ENCODE measurements around the gene OSGIN1.
A peak's percentile ranks its signal among the peaks of the same experiment; 100 is the strongest.
"Not testable (repeated sequence)": the region's sequence is repeated elsewhere in the genome, so short reads cannot be mapped to it uniquely, and the experiment has no call there.

OSGIN1 gene

GRCh38 chr16:83942074-83942473, 11.0 kb upstream of the OSGIN1 start:
- DNase-seq (ENCODE audit: low spot score): no peak

GRCh38 chr16:83942815-83943515, 10.1 kb upstream of the OSGIN1 start:
- DNase-seq (ENCODE audit: low spot score): no peak

GRCh38 chr16:83943516-83944050, 9.5 kb upstream of the OSGIN1 start:
- DNase-seq (ENCODE audit: low spot score): no peak

DNA sequence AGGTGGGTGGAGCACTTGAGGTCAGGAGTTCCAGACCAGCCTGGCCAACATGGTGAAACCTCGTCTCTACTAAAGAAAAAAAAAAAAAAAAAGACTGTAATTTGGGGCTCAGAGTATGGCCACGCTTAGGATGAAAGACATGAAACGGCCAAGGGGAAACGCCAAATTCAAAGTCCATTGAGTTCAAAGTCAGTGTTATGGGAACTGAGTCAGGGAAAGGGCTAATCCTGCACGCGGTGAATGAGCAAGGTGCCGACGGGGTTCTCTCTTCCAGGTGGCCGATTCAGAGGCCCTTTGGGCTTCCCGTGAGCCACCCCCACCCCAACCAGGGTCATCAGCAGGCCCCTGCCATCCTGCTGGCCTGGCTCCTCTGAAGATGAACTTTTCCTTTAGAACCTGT, 7.5 kb upstream of the OSGIN1 start:
- DNase-seq (ENCODE audit: low spot score): no peak

DNA sequence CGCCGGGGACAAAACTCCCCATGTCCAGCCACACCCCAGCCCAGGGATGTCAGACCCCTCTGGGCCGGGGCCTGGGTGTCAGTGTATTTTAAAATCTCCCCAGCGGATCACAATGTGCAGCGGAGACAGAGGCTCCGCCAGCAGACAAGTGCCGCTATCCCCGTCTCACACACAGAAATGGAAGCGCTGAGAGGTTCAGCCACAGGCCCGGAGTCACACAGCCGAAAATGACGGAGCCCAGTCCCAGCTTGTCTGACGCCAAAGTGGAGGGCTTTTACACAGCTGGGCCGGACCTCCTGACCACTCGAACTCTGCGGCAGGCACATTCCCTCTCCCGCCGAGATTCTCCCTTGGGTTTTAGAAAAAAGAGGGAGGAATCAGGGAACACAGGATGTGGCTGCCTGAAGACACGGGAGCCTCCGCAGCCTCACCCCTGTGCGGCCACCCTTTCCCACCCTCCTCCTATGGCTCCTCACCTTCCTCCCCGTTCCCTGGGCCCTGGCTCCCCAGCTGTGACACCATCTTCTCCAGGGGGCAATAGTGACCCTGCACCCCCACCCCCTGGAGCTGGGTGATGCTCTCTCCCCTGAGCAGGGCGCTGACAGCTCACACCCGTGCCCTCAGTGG, 6.8 kb upstream of the OSGIN1 start:
- DNase-seq (ENCODE audit: low spot score): no peak

DNA sequence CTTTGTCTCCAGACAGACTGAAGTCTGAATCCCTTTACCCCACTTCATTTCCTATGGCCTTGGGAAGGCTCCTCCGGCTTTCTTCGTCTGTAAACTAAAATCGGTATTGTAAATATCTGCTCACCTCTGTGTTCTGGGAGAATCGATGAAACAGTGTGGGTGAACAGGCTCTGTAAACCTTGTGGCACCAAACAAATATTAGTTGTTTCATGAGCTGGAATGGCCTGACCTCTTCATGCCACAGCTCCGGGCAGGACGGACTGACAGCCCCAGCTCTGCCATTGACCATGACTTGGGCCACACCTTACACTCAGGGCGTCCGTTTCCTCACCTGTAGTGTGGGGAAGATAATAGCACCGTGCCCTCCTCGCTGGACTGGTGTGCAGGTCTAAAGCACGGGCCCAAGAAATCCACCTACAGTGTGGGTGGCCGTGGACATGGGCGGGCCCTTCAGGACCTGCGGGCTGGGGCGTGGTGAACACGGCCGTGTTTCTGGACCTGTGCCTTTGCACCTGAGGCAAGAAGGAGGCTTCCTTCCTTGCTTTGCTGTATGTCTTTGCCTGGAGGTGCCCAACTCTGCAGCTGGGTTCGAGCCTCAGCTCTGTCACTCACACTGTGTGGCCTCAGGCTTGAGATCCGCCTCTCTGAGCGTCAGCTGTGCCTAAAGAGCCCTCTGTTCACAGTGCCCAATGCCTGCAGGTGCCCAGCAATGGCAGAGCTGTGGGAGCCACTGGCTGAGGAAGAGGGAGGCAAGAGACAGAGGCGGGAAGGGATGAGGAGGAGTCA, 6.1 kb upstream of the OSGIN1 start:
- no peak for DNase-seq (ENCODE audit: low spot score)

DNA sequence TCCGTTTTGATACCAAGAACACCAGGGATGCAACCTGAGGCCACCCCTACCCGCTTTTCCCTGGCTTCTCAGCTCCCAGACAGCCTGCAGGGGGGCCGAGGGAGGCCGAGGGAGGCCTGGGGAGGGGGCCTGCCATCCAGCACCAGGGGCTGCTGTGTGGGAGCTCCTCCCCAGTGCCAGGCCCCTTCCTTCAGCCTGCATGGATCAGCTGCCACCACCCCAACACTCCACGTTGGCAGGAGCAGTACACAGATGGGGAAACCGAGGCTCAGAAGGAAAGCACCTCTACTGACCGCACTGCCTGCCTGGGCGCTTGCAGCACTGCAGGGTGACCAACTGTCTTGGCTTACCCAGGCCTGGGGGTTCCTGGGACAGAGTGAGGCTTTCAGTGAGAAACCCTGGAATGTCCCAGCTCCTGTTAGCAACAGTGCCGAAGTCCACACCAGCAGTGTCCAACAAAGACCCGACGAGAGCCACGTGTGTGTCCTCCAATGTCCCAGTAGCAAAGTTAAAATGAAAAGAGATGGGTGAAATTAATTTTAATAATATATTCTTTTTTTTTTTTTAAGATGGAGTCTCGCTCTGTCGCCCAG, 5.3 kb upstream of the OSGIN1 start:
- no peak for DNase-seq (ENCODE audit: low spot score)

DNA sequence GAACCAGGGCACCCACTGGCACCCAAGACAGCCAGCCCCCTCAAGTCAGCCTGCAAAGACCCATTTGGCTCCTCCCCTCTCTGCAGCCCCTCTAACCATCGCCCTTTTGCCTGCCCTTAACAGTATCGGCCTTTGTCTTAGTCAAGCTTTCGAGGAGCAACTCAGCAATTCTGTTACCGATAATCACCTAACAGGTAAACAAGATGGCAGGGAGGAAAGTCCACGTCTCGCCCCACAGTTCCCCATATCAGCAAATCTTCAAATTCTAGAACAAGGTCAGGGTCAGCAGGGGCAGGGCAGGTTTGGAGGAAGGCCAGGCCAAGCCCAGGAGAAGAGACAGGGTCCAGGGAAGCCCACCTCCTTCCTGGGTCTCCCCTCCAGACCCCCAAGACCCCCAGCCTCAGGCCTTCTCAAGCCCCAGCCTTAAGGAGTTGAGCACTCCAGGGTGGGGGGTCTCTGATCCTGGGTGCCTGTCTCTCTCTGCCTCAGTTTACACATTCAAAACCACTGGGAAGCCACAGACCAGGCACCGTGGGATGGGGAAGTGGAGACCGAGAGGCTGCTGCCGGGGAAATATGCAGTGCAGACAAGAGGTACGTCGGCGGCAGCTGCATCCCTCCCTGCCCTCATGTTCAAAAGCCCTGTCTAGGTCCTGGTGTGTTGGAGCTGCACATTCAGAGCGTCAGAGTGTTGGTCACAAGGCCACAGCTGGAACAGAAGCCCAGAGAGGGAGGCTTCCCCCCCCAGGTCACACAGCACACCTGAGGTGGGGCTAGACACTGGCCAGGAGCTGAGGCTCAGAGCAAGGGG, 3.9 kb upstream of the OSGIN1 start:
- no peak for DNase-seq (ENCODE audit: low spot score)

DNA sequence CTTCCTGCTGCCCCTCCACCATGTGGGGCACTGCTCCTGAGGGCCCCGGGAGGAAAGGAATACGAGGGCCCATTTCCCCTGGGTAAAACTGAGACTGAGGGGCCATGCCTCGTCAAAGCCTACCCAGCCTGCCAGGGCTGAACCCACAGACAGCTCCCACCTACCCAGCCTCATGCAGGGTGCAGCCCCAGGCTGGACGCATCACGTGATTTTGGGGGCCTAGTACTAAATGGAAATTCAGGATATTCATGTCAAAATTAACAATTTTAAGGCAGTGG, 3.4 kb upstream of the OSGIN1 start:
- no peak for DNase-seq (ENCODE audit: low spot score)

- DNase-seq (ENCODE audit: low spot score): not testable (repeated sequence)
These were observed 2.1 kb upstream of the OSGIN1 start for GRCh38 chr16:83950862-83951399.

- no peak for DNase-seq (ENCODE audit: low spot score)
These were observed 1.5 kb upstream of the OSGIN1 start for GRCh38 chr16:83951544-83951943.

- no peak for DNase-seq (ENCODE audit: low spot score)
These were observed 477 bp upstream of the OSGIN1 start for GRCh38 chr16:83952587-83952939.

DNA sequence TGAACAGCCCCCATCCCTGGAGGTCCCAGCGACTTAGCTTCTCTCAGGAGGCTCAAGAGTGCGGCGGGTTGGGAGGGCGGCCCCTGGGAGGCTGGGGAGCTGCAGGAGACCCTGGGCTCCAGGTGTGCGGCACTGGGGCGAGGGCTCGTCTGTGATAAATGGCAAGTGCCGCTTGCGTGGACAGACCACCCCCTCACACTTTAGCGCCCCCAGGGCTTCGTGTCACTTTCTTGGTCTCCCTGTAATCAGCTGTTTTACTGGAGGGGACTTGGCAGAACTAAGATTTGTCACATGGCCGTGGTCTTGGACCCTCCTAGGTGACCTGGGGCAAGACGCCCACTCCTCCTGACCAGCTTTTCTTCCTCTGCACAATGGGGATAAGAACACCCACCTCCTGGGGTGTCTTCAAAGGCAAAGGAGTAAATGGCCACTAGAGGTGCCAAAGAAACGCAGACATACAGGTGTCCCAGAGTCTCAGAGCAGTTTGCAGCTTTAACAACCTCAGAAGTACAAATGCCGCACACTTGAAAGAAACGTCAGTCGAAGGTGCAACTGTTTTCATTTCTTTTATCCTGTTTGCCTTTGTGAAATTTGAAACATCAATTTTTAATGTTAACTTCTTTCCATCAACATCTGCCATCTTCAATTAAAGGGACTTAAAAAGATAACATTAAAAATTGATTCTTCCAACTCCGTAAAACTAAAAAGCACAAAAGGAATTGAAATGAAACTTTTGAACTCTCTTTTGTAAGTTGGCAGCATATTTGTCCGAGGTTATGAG, 946 bp downstream of the OSGIN1 start:
- peak; percentile 49 for DNase-seq (ENCODE audit: low spot score)

- peak; percentile 28 for DNase-seq (ENCODE audit: low spot score)
These were observed 1.6 kb downstream of the OSGIN1 start for GRCh38 chr16:83954577-83955016.

GRCh38 chr16:83955218-83956130, 2.4 kb downstream of the OSGIN1 start:
- DNase-seq (ENCODE audit: low spot score): no peak

- peak; percentile 74 for DNase-seq (ENCODE audit: low spot score)
These were observed 3.6 kb downstream of the OSGIN1 start for GRCh38 chr16:83956336-83957289.

GRCh38 chr16:83957296-83957855, 4.3 kb downstream of the OSGIN1 start:
- DNase-seq (ENCODE audit: low spot score): no peak
